H1 (cell line): ENCODE measurements around the gene NFKBIE. TPM values are rescaled to one million over a fixed set of nuclear protein-coding genes. Genes with fewer than 3 reads are reported as not detected.

Source experiments
- CTCF ChIA-PET: fragments of 300-600 bp; sonication (Branson Sonifier 250); formaldehyde crosslinking; loops from one replicate; lab custom pipeline; 2021; ENCODE audit not compliant: partially characterized antibody; lab: Charles Lee
- POLR2A ChIA-PET: fragments of 300-600 bp; sonication (Branson Sonifier 250); formaldehyde crosslinking; loops from one replicate; lab custom pipeline; 2021; ENCODE audit warnings: inconsistent platforms; ENCODE audit not compliant: partially characterized antibody; lab: Charles Lee
- DNase-seq, 2 experiments: peaks; one replicate each; pipeline versions ENCODE4 v3.0.0 to v3.0.0-alpha.2; 2010 to 2022; ENCODE audit warnings: low spot score in 2 of 2, low read depth in 1 of 2, mixed read lengths in 1 of 2
- FAIRE-seq: peaks from 2 replicates; lab custom pipeline; 2011; peaks lifted over from hg19 to GRCh38; lab: Jason Lieb, UNC
- H2AFZ ChIP-seq: 2 replicates; pipeline ENCODE4 v1.8.1; 2012; ENCODE audit warnings: low read length, inconsistent platforms
- H2AK5ac ChIP-seq: 2 replicates; pipeline ENCODE4 v1.6.1; 2013; ENCODE audit warnings: low read depth, low read length
- H2BK120ac ChIP-seq: replicated peaks from 2 replicates; pipeline ENCODE3; 2013; ENCODE audit warnings: low read depth, low read length, inconsistent platforms
- H2BK12ac ChIP-seq: 2 replicates; pipeline ENCODE4 v1.6.1; 2013; ENCODE audit warnings: low read depth, low read length
- H2BK15ac ChIP-seq: 2 replicates; pipeline ENCODE4 v1.6.1; 2013; ENCODE audit warnings: low read length
- H2BK20ac ChIP-seq: 2 replicates; pipeline ENCODE4 v1.6.1; 2013; ENCODE audit warnings: low read length
- H2BK5ac ChIP-seq: 2 replicates; pipeline ENCODE4 v1.6.1; 2013; ENCODE audit warnings: low read depth, low read length
- H3K14ac ChIP-seq: 2 replicates; pipeline ENCODE4 v1.6.1; 2013; ENCODE audit warnings: inconsistent platforms; ENCODE audit not compliant: insufficient read length
- H3K18ac ChIP-seq: 2 replicates; pipeline ENCODE4 v1.6.1; 2013; ENCODE audit warnings: low read length; ENCODE audit errors: extremely low read depth
- H3K23ac ChIP-seq: 2 replicates; pipeline ENCODE4 v1.6.1; 2013; ENCODE audit warnings: inconsistent platforms; ENCODE audit not compliant: insufficient read length
- H3K23me2 ChIP-seq: 2 replicates; pipeline ENCODE4 v1.6.1; 2013; ENCODE audit warnings: low read depth, low read length
- H3K27ac ChIP-seq: 2 replicates; pipeline ENCODE4 v1.6.1; 2011; ENCODE audit warnings: low read depth, low read length, inconsistent platforms
- H3K27me3 ChIP-seq, 4 experiments: replicated peaks in 1 of 4; 1 replicate in 1 of 4; 2 replicates in 3 of 4; pipeline versions ENCODE4 v1.6.1 to v1.8.1; 2011 to 2013; ENCODE audit warnings: low read length in 3 of 4, mild to moderate bottlenecking in 3 of 4, inconsistent platforms in 2 of 4, mixed read lengths in 2 of 4, moderate library complexity in 1 of 4; ENCODE audit not compliant: control insufficient read depth in 3 of 4, insufficient read depth in 3 of 4; ENCODE audit errors: extremely low read depth in 1 of 4
- H3K36me3 ChIP-seq, 4 experiments: 2 replicates each; pipeline versions ENCODE4 v1.6.1 to v1.8.1; 2011 to 2013; ENCODE audit warnings: mild to moderate bottlenecking in 4 of 4, low read length in 3 of 4, moderate library complexity in 2 of 4, control low read depth in 1 of 4, inconsistent platforms in 1 of 4; ENCODE audit not compliant: insufficient read depth in 4 of 4, control insufficient read depth in 2 of 4
- H3K4ac ChIP-seq: replicated peaks from 2 replicates; pipeline ENCODE3; 2013; ENCODE audit warnings: low read length, low read depth, mixed read lengths, inconsistent platforms; ENCODE audit not compliant: insufficient read length
- H3K4me1 ChIP-seq, 4 experiments: replicated peaks in 1 of 4; 1 replicate in 1 of 4; 2 replicates in 3 of 4; pipeline versions ENCODE4 v1.6.1 to v1.8.1; 2011 to 2013; ENCODE audit warnings: low read length in 3 of 4, inconsistent platforms in 2 of 4, mixed read lengths in 1 of 4; ENCODE audit not compliant: insufficient read depth in 4 of 4, control insufficient read depth in 3 of 4
- H3K4me2 ChIP-seq, 2 experiments: 2 replicates each; pipeline versions ENCODE4 v1.6.1 to v1.8.1; 2011 to 2013; ENCODE audit warnings: low read depth in 2 of 2, low read length in 2 of 2, control low read depth in 1 of 2, inconsistent platforms in 1 of 2, mild to moderate bottlenecking in 1 of 2; ENCODE audit not compliant: insufficient read depth in 1 of 2
- H3K4me3 ChIP-seq, 4 experiments: fragments of 200-600, 300-600 bp in 1 of 4; sonication (generic), shearing (Covaris generic), sonication (Bioruptor Twin) in 1 of 4; 2 replicates each; pipeline versions ENCODE4 v1.5.1 to v1.8.1; 2011 to 2016; ENCODE audit warnings: low read length in 4 of 4, low read depth in 3 of 4, control low read depth in 2 of 4, inconsistent platforms in 2 of 4, mild to moderate bottlenecking in 2 of 4, mixed read lengths in 1 of 4, moderate library complexity in 1 of 4; ENCODE audit not compliant: insufficient read depth in 2 of 4; ENCODE audit errors: extremely low read depth in 1 of 4
- H3K56ac ChIP-seq: replicated peaks from 2 replicates; pipeline ENCODE3; 2013; ENCODE audit warnings: low read depth, mild to moderate bottlenecking, mixed read lengths, low read length, inconsistent platforms; ENCODE audit not compliant: insufficient read length
- H3K79me1 ChIP-seq: 2 replicates; pipeline ENCODE4 v1.6.1; 2013; ENCODE audit warnings: low read depth, low read length, control low read depth
- H3K79me2 ChIP-seq, 2 experiments: 2 replicates each; pipeline versions ENCODE4 v1.6.1 to v1.8.1; 2012 to 2013; ENCODE audit warnings: low read length in 2 of 2, mild to moderate bottlenecking in 2 of 2, inconsistent platforms in 1 of 2; ENCODE audit not compliant: insufficient read depth in 2 of 2, control insufficient read depth in 1 of 2
- H3K9ac ChIP-seq, 4 experiments: replicated peaks in 1 of 4; 1 replicate in 1 of 4; 2 replicates in 3 of 4; pipeline versions ENCODE4 v1.6.1 to v1.8.1; 2011 to 2013; ENCODE audit warnings: low read depth in 3 of 4, low read length in 3 of 4, control low read depth in 2 of 4, mild to moderate bottlenecking in 2 of 4, moderate library complexity in 2 of 4, inconsistent platforms in 1 of 4; ENCODE audit errors: extremely low read depth in 1 of 4
- H3K9me3 ChIP-seq, 2 experiments: 2 replicates each; pipeline versions ENCODE4 v1.6.1 to v1.8.1; 2012 to 2013; ENCODE audit warnings: mild to moderate bottlenecking in 2 of 2, moderate library complexity in 2 of 2, control low read depth in 1 of 2, inconsistent platforms in 1 of 2, low read depth in 1 of 2, low read length in 1 of 2, mixed read lengths in 1 of 2; ENCODE audit not compliant: insufficient read depth in 2 of 2
- H4K20me1 ChIP-seq, 2 experiments: replicated peaks in 1 of 2; 2 replicates each; pipeline versions ENCODE3 to v1.8.1; 2011 to 2013; ENCODE audit warnings: inconsistent platforms in 2 of 2, low read length in 2 of 2, mild to moderate bottlenecking in 1 of 2; ENCODE audit not compliant: insufficient read depth in 2 of 2, control insufficient read depth in 1 of 2
- H4K5ac ChIP-seq: 2 replicates; pipeline ENCODE4 v1.6.1; 2013; ENCODE audit warnings: low read length, low read depth, mixed read lengths, inconsistent platforms; ENCODE audit not compliant: insufficient read length
- H4K8ac ChIP-seq: 2 replicates; pipeline ENCODE4 v1.8.0; 2013; ENCODE audit warnings: mild to moderate bottlenecking, moderate library complexity, low read length, inconsistent platforms; ENCODE audit not compliant: insufficient read depth; ENCODE audit errors: extremely low read depth
- H4K91ac ChIP-seq: replicated peaks from 2 replicates; pipeline ENCODE3; 2013; ENCODE audit warnings: low read length, mixed read lengths, inconsistent platforms; ENCODE audit not compliant: insufficient read length
- BACH1 ChIP-seq: IDR thresholded peaks from 2 replicates; pipeline ENCODE4 v1.6.1; 2012; ENCODE audit warnings: low read length, improper control_type of control experiment
- CHD2 ChIP-seq: IDR thresholded peaks from 2 replicates; pipeline ENCODE4 v1.6.1; 2012; ENCODE audit warnings: low read length, improper control_type of control experiment
- CREB1 ChIP-seq: IDR thresholded peaks from 2 replicates; pipeline ENCODE4 v1.6.1; 2012; ENCODE audit warnings: inconsistent platforms
- EGR1 ChIP-seq: IDR thresholded peaks from 2 replicates; pipeline ENCODE4 v1.6.1; 2011; ENCODE audit warnings: low read depth, low read length, borderline replicate concordance
- EZH2 ChIP-seq: fragments of 200-600 bp; sonication (generic); IDR thresholded peaks from 2 replicates; pipeline ENCODE4 v1.7.1; 2012; ENCODE audit warnings: low read depth, mild to moderate bottlenecking, moderate library complexity, low read length, inconsistent platforms; ENCODE audit not compliant: severe bottlenecking
- FOSL1 ChIP-seq: IDR thresholded peaks from 2 replicates; pipeline ENCODE4 v1.6.1; 2011; ENCODE audit warnings: mild to moderate bottlenecking, low read depth, low read length, moderate library complexity; ENCODE audit not compliant: insufficient read depth
- GABPA ChIP-seq: IDR thresholded peaks from 2 replicates; pipeline ENCODE4 v1.6.1; 2011; ENCODE audit warnings: mild to moderate bottlenecking, low read length, moderate library complexity, borderline replicate concordance; ENCODE audit not compliant: insufficient read depth
- KDM5A ChIP-seq: fragments of 200-600 bp; IDR thresholded peaks from 2 replicates; pipeline ENCODE4 v1.7.1; 2012; ENCODE audit warnings: mild to moderate bottlenecking, low read length, inconsistent platforms, mixed read lengths
- PHF8 ChIP-seq: fragments of 200-600 bp; sonication (generic); conservative IDR thresholded peaks from 2 replicates; pipeline ENCODE4 v1.7.1; 2012; ENCODE audit warnings: low read depth, mild to moderate bottlenecking, inconsistent platforms, low read length, moderate library complexity
- POLR2AphosphoS5 ChIP-seq: IDR thresholded peaks from 2 replicates; pipeline ENCODE4 v1.6.1; 2011; ENCODE audit warnings: low read depth, low read length
- RNF2 ChIP-seq: fragments of 200-900, 300-1000 bp; sonication (generic); IDR thresholded peaks from 2 replicates; pipeline ENCODE4 v1.7.1; 2016; ENCODE audit warnings: borderline replicate concordance, low read depth, mild to moderate bottlenecking, antibody characterized with exemption, low read length; ENCODE audit not compliant: poor library complexity, severe bottlenecking; ENCODE audit errors: missing control alignments
- TEAD4 ChIP-seq: IDR thresholded peaks from 2 replicates; pipeline ENCODE4 v1.6.1; 2012; ENCODE audit warnings: low read depth, low read length, inconsistent platforms, mixed read lengths
- WGBS, 2 experiments: shearing (Covaris generic) in 1 of 2; methylation state at CpG; one replicate each; pipeline versions ENCODE4 v1.1.6 to v1.1.7; 2013 to 2015; ENCODE audit warnings: low lambda C conversion rate in 2 of 2, mixed read lengths in 2 of 2, inconsistent platforms in 1 of 2, low coverage in 1 of 2, missing lambda C conversion rate in 1 of 2; ENCODE audit not compliant: insufficient replicate concordance in 2 of 2, insufficient coverage in 1 of 2, insufficient read length in 1 of 2; ENCODE audit errors: extremely low coverage in 1 of 2, missing lambda C conversion rate in 1 of 2; 5-methylcytosine and 5-hydroxymethylcytosine counted together
- polyA plus RNA-seq, 7 experiments: library from polyadenylated mRNA; depleted of rRNA in 3 of 7; stranded (reverse) in 5 of 7; unstranded in 2 of 7; fragments of >200 nt in 5 of 7; fragments of 200-250 nt in 2 of 7; gene quantifications; 1 replicate in 5 of 7; 2 replicates in 1 of 7; 4 replicates in 1 of 7; pipeline versions ENCODE4 v1.2.1 to v1.2.3, GENCODE V29; 2011 to 2013; ENCODE audit warnings: missing spikeins in 2 of 7, mixed read lengths in 2 of 7
- total RNA-seq: library from RNA; stranded (reverse); fragmentation: NEBNext Ultra II Directional; extraction: Animal tissue kit (Norgen Biotek cat#: 25700); gene quantifications from 2 replicates; pipeline ENCODE4 v1.2.1, GENCODE V29; 2021

The NFKBIE gene
- total and polyA plus RNA-seq, 2 of the 8 experiments (the other 6 are each of a cell fraction or from before 2014, with no cell fraction given) = 13.5 to 19.2 TPM

- Histone ChIP-seq H3K4me1 (peaks cover 9 to 26% (median 21%) of the 10 kb centered on the region in 4 experiments), H4K5ac (no peak overlapping the region), H4K20me1 (peaks cover 32 to 45% of the 10 kb centered on the region in 2 experiments), H4K91ac (no peak overlapping the region), H2AFZ (no peak overlapping the region), H2BK120ac (no peak overlapping the region), H2AK5ac (no peak overlapping the region), H3K23me2 (peaks cover 10% of the 10 kb centered on the region), H3K27ac (no peak overlapping the region), H4K8ac (no peak overlapping the region), H3K23ac (no peak overlapping the region), H2BK5ac (no peak overlapping the region), H3K4ac (no peak overlapping the region), H3K79me2 (peaks cover 10 to 48% of the 10 kb centered on the region in 2 experiments; a peak in 3 of 4 replicates), H3K27me3 (no peaks in the 10 kb centered on the region), H3K4me3 (no peak overlapping the region), H2BK20ac (no peak overlapping the region), H3K56ac (no peak overlapping the region), H3K4me2 (no peak overlapping the region), H3K36me3 (peaks cover 26 to 52% (median 44%) of the 10 kb centered on the region in 4 experiments), H3K14ac (no peak overlapping the region), H3K18ac (no peak overlapping the region), H3K79me1 (peaks cover 29% of the 10 kb centered on the region), H3K9ac (no peak overlapping the region; a peak in 1 of 7 replicates), H2BK12ac (no peak overlapping the region), H3K9me3 (no peaks in the 10 kb centered on the region), H2BK15ac (no peak overlapping the region)
- FAIRE-seq (no peak), DNase-seq (no peak)
- WGBS, 2 experiments = 90% methylated on average over 7 of the region's 7 CpGs; no CpG with 5 or more reads in 1 of the 2 experiments
- ChIA-PET POLR2A (interaction anchor here (0.6 to 21.0 kb wide), 10 partner anchors 7 to 1059 kb away, joined by 3 to 477 read pairs (median 5); partner anchors contain the start of genes HSP90AB1 and SLC35B2), CTCF (interaction anchor here (1.3 to 19.4 kb wide), 9 partner anchors 8 to 132 kb away, joined by 3 to 287 read pairs (median 8); partner anchors contain the start of gene SLC35B2)
- no peak for TF ChIP-seq PHF8
- TF ChIP-seq BACH1 = no peak
- no peak for TF ChIP-seq POLR2AphosphoS5
- no peak for TF ChIP-seq KDM5A
- TF ChIP-seq CREB1 = no peak
- TF ChIP-seq RNF2 = no peak
- TF ChIP-seq FOSL1 = no peak
- TF ChIP-seq CHD2 = no peak
- TF ChIP-seq EZH2 = no peak
- TF ChIP-seq EGR1 = no peak
- no peak for TF ChIP-seq GABPA
- TF ChIP-seq TEAD4 = no peak
Observed at GRCh38 chr6:44228433-44228832, 36.9 kb downstream of the NFKBIE start.
